Measurements from ENCODE around the gene RRAD. TPM values are rescaled to one million over a fixed set of nuclear protein-coding genes. Genes with fewer than 3 reads are reported as not detected.
"Not testable (repeated sequence)": the region's sequence is repeated elsewhere in the genome, so short reads cannot be mapped to it uniquely, and the experiment has no call there.

The RRAD gene
- total RNA-seq, 1 donor from 2014 or later: 2.4 TPM

DNA sequence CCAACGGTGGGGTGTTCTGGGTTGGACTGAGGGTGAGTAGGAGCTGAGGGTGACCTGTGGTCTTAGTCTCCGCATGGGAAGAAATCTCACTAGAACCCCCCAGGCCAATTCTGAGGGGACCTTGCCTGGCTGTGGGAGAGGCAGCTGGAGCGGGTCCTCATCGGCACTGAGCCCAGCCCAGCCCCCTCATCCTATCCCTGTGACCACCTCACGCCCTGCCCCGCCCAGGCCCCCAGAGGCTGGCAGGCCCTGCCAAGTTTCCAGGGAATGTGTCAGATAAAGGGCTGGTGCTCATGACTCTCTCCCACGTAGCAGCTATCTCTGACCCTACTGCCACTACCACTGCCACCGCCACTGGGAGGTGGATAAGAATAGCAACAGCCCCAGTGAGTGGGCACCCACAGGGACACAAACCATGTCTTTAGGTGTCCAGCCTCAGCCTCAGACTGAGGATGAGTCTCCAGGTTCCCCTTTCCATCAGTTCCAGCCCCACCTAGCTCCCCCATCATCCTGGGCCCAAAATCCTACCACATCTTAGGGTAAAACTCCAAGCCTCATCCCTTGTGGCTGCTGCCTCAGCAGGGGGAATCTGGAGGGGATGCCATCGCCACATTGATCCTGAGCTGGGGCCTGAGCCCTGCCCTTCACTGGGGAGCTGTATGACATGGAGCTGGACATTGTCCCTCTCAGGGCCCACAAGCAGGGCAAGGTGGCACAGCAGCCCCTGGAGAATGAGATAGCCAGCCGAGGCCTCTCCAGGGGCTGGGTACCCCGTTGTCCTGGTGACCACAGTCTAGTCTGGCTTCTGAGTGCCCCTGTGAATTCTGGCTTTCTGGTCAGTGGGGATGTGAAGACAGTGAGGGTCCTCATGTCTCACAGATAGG is 21.5 kb downstream of the RRAD start:
- DNase-seq (ENCODE audit: low spot score in 2 of 2) (no peak), FAIRE-seq (no peak)

DNA sequence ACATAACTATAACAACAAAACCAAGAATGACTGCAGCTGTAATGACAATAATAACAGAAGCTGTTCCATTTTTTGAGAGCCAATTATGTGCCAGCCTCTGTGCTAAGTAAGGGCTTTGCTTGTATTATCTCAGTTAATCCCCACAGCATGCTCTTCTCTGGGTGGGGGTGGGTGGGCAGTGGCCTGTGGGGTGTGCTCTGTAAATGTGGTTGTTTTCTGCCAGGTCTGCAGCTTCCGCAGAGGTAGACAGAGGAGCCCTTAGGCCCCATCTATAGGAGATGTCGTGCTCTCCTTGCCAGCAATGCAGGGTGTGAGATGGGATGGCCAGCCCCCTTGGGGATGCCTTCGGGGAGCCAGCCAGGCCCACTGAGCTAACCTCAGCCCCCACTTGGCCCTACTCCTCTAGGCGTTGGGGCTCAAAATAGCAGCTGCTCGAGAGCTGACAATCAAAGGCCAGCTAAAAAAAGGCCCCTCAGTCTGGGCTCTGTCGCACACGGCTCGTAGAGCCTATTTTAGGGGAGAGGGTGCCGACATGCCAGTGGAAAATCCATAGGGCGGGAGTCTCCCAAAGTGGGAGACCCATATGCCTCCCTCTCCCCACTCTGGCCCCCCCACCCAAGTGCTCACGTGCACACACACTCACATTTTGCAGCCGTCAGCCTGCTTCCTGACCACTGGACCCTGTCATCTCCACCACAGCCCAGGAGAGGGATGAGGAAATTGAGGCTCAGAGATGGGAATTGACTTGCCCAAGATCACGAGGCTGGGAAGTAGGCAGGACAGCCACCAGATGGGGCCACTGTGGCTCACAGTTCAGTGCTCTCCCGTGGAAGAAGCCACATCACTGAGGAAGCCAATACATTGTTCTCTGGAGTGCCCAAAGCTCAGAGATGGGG is 22.4 kb downstream of the RRAD start:
- DNase-seq (ENCODE audit: low spot score in 2 of 2): no peak
- FAIRE-seq: no peak

DNA sequence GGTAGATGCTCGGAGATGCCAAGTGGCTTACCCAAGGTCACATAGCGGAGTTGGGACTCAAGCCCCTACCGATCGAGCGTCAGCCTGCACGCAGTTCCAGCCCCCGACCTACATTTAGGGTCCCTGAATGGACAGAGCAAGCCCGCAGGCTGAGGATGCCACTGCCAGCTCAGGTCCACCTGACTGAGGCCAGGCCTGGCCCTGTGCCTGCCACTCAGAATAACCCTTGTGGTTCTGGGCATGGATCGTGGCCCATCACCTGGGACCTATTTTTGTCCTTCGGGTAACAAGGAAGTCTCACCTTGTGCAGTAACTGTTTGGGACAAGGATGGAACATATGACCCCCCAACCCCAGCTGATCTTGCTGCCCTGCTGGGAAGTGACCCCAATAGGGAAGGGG is 23.7 kb downstream of the RRAD start:
- FAIRE-seq (no peak), DNase-seq (ENCODE audit: low spot score in 2 of 2) (no peak)

DNA sequence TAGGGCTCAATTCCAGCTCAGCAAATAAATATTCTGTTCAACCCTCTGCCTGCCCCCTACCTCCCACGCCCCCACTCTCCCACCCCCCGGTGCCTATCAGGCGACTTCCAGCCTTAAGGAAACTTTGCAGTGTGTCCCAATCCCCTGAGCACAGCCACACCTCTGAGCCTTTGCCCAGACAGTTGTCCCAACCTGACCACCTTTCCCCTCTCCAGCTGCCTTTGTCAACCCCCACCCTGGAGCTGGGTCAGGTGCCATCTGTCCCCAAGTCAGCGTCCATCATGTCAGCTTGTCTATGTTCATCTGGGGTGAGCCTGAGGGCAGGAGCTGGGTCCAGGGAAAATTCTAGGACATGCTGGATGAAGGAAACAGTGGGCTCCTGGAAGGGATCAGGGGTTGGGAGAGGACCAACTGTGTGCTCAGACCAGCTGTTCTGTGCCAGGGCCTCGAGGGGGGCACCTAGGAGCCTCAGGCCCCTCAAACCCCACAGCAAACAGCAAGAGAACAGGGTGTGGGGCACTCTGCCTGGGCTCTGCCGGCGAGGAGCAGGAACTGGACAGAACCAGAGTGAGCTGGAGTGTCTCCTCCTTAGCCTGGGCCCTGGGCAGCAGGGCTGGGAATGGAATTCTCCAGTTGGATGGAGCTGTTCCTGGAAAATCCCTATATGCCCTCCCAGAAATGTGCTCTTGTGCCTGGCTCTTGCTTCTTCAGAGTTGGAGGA is 24.5 kb downstream of the RRAD start:
- DNase-seq (ENCODE audit: low spot score in 2 of 2) (no peak), FAIRE-seq (no peak)

DNA sequence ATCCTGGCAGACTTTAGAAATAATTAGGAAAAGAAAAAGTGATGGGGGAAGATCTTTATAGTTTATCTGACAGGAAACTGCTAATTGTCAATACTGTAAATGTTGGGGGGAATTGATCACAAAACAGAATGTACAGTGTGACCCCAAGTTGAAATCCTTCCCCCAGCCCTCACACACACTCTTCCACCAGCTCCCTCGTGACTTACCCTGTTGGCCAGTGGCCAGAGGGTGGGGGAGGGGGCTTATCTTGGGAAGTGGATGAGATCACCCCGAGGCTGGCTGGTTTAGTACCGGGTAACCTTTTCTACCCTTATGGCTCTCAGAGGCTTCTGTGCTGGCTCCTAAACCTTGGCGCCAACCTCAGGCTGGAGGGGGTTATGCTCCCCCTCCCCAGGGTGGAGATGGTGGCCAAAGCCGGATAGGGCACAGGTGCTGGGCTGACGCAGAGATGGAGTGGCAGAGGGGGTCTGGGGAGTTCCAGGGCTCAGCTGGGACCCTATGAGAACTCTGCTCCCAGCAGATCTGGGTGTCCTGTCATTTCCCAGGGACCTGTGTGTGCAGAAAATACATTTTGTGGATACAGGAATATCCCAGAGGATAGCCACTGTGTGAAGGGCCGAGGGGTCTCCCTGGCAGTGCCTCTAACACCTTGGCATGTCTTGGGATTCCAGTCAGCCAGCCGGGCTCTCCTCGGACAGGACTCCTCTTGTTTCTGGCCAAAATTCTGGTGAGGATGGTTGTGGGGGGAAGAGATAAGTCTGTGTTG is 25.2 kb downstream of the RRAD start:
- DNase-seq (ENCODE audit: low spot score in 2 of 2): no peak
- FAIRE-seq: no peak

DNA sequence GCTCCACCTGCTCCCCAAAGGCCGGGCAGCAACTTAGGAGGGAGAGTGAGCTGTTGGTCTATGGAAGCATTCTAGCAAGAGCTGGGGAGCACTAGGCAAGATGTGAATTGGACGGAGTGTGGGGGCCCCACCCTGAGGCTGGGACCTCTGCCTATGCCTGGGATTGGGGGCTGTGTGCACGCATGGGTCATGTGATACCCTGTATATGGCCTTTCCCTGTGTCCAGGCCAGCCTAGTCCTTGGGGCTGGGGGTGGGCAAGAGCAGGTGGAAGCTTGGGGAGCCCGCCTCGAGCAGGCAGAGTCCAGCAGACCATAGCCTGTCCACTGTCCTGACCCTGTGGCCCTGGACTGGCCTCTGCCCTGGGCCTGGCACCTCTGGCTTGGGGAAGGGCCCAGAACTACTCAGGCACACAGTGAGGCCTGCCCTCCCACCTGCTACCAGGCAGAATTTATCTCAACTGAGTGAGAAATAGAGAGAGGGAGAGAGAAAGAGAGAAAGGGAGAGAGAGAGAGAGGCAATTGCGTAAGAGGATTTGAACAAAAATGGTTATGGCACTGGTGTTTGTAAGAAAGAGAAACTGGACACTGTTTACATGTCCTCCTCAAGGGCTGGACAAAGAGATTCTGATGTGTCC is 25.9 kb downstream of the RRAD start:
- no peak for FAIRE-seq
- DNase-seq (ENCODE audit: low spot score in 2 of 2): no peak

DNA sequence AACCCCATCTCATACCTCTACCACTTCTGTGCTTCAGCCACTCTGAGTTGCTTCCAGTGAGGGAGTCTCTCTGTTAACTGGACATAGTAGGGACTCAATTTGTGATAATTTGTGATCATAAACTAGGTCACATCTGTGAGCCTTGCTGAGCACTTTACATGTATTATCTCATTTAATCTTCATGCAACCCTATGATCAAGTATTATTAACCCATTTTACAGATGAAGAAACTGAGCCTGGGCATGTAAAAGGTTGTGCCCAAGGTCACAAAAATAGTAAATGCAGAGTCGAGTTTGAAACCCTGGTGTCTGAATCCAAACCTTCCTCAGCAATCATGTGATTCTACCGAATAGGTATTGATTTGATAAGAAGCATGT is 26.4 kb downstream of the RRAD start:
- FAIRE-seq (no peak), DNase-seq (ENCODE audit: low spot score in 2 of 2) (no peak)

DNA sequence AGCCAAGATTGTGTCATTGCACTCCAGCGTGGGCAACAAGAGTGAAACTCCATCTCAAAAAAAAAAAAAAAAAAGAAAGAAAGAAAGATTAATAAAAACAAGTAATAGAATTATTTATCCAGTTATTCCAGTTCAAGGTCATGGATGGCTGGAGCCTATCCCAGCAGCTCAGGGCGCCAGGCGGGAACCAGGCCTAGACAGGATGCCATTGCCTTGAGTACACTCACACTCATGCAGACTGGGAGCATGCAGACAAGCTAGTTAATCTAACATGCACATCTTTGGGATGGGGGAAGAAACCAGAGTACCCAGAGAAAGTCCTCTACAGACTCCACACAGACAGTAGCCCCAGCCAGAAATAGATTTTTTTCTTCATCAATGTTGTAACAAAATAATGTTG is 27.1 kb downstream of the RRAD start:
- no peak for FAIRE-seq
- DNase-seq (ENCODE audit: low spot score in 2 of 2): no peak

DNA sequence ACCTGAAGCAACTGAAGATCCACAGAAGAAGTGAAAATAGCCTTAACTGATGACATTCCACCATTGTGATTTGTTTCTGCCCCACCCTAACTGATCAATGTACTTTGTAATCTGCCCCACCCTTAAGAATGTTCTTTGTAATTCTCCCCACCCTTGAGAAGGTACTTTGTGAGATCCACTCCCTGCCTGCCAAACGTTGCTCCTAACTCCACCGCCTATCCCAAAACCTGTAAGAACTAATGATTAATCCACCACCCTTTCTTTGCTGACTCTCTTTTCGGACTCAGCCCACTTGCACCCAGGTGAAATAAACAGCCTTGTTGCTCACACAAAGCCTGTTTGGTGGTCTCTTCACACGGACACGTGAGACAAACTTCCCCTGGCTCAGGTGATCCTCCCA is 28.7 kb downstream of the RRAD start:
- FAIRE-seq: not testable (repeated sequence)

DNA sequence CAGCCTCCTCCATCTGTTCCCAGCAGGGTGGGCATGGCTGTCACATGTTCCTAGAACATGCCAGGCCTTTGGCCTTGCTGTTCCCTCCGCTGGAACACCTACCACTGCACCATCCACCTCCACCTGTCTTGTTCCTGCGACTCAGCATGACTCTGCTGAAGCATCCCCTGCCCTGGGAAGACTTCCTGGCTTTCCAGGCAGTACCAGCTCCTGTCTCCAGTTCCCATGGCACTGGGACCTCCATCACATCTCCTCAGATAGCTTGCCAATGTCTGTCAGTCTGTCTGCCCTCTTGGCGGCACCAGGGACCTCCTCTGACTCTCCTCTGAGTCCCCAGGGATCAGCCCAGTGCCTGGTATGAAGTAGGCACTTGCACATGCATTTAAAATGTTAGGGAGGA is 29.3 kb downstream of the RRAD start:
- DNase-seq (ENCODE audit: low spot score in 2 of 2): no peak
- no peak for FAIRE-seq

More for the DNA sequence above, 28.7 kb downstream of the RRAD start:
- not testable (repeated sequence) for DNase-seq (ENCODE audit: low spot score in 2 of 2)

DNA sequence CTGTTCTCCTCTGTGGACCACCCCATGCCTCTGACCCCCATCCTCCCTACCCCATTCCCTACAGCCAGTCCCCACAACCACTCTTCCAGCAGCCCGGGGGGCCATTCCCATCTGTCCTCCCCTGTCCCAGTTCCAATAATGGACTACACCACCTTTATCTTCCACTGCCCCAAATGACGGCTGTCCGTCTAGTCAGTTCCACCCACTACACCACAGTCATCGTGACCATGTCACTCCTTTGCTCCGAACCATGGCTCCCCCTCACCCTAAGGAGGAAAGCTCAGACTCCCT is 29.7 kb downstream of the RRAD start:
- no peak for DNase-seq (ENCODE audit: low spot score in 2 of 2)
- FAIRE-seq: no peak

DNA sequence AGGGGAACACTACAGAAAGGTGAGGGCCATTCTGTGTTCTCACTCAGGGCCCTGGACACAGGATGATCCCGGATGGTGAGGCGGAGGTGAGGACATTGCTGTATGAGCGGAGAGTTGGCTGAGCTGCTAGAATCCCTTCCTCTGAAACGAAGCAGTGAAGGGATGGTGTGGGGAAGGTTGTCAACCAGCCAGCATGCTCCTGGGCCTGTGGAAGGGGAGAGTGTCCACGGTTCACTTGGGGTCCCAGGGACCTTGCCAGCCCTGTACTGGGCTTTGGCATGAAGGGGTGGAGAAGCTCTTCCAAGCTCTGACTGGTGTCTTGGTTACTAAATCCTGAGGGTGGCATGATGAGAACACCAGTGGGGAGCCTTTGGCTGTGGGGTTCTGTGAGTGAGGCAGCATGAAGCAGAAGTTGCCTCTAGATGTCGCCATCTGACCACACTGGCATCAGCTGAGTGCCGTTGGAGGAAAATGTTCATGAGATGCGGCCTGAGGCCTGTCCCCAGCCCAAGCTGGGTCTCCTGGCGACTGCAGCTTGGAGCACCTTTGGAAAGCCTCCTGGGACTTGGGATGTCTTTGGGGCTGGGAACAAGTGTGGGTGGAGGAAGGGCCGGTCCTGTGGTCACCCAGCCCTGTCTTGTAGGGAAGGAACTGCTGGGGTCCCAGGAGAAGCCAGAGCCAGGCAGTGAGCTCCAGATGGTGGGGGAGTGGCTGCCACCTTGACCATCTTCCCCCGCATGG is 30.2 kb downstream of the RRAD start:
- DNase-seq (ENCODE audit: low spot score in 2 of 2) (peak in 1 of 2 donors; percentile 66), FAIRE-seq (no peak)

DNA sequence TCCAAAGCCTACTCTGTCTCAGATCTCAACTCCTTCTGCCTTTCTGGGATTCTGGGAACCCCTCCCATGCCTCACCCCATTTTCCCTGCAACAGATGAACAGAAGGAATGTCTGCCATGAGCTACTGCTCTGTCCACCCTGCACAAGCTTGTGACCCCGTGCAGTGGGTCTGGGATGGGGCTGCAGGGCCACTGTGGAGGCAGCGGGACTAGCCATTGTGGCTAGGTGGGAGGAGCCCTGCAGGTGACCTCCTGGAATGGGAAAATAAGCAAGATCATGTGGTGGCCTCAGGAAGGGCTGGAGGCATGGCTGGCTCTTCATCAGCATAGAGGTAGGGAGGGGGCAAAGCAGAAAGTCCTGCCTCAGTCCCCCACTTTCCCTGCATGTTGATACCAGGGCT is 31.3 kb downstream of the RRAD start:
- DNase-seq (ENCODE audit: low spot score in 2 of 2) (no peak), FAIRE-seq (no peak)

DNA sequence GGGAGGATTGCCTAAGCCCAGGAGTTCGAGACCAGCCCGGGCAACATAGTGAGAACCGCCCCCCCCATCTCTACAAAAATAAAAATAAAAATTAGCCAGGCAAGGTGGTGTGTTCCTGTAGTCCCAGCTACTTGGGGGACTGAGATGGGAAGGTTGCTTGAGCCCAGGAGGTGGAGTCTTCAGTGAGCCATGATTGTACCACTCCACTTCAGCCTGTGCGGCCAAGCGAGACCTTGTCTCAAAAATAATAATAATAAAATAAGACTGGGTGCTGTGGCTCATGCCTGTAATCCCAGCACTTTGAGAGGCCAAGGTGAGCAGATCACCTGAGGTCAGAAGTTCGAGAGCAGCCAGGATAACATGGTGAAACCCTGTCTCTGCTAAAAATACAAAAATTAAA is 33.5 kb downstream of the RRAD start:
- DNase-seq (ENCODE audit: low spot score in 2 of 2): no peak
- no peak for FAIRE-seq

DNA sequence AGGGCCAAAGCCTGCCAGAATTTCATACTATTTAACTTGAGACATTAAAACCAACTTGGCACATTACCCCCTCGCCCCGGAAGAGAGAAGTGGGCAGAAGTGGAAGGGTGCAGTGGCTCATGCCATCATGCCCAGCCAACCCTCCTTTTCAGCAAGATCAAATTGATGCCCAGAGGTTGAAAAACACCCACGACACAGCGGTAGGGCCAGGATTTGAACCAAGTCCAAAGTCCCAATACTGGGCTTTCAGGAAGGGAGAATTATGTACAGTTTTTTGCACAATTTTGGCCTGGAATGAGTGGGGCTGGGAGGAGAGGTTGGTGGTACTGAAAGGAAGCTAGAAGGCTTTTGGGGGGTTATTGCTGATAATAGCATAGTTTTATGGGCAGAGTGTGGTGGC is 34.0 kb downstream of the RRAD start:
- FAIRE-seq (no peak), DNase-seq (ENCODE audit: low spot score in 2 of 2) (no peak)

DNA sequence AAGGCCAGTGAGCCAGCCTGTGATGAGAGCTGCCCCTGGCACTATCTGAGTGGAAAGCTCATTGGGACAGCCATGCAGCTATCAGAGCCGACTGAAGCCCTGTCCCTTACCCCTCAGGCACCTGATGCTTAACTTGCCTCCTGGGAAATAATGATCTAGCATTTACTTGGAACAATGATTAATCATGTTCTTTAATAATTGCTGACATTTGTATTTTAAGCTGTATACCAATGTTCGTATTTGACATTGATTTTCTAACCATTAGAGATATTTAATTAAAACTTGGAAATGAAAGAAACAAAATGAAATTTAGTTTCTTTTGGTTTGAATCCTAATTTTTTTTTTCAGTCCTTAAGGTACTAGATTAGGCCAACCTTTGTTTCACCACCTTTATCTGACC is 34.5 kb downstream of the RRAD start:
- FAIRE-seq: no peak
- DNase-seq (ENCODE audit: low spot score in 2 of 2): no peak

DNA sequence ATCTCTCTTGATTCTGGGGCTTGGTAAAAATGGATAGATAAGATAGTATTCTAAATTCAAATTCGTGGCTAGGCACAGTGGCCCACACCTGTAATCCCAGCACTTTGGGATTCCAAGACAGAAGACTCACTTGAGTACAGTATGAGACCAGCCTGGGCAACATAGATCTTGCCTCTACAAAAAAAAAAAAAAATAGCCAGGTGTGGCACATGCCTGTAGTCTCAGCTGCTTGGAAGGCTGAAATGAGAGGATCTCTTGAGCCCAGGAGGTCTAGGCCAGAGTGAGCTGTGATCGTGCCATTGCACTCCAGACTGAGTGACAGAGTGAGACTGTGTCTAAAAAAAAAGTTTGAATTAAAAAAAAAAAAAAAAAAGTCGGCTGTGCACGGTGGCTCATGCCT is 35.7 kb downstream of the RRAD start:
- no peak for FAIRE-seq
- DNase-seq (ENCODE audit: low spot score in 2 of 2): no peak

DNA sequence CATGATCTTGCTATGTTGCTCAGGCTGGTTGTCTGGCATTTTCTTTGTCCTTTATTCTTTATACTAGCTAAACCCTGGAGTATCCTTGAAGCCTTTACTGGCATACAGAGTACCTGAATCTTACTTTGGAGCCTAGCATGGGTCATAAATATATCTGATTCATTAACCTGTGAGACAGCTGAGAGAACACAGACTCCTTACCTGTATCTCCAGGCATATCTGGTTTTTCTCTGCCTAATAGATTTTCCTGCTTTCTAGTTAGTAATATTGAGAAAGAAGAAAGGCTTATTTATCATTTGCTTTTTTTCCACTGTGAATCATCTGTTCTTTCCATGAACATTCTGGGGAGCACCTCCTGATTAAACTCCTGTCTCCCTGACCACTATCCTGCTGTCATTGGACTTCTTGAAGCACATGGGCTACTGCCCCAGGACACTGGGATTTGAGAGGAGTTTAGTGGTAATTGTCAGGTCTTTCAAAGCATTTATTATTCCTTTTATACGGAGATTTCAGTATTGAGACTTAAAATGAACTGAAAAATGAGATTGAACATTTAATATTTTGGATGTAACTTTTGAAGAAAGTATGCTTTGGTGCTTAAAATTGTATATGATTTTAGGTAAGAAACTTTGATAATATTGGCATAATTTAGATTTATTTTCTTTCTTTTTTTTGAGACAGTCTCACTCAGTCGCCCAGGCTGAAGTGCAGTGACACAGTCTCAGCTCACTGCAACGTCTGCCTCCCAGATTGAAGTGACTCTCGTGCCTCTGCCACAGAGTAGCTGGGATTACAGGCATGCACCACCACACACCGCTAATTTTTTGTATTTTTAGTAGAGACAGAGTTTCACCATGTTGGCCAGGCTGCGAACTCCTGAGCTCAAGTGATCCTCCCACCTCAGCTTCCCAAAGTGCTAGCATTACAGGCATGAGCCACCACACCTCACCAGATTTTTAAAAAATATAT is 36.4 kb downstream of the RRAD start:
- DNase-seq (ENCODE audit: low spot score in 2 of 2) (no peak), FAIRE-seq (no peak)
